ENCODE results near the gene CFAP97. TPM values are rescaled to one million over a fixed set of nuclear protein-coding genes. Genes with fewer than 3 reads are reported as not detected.
A peak's percentile ranks its signal among the peaks of the same experiment; 100 is the strongest.

CFAP97 gene
- total and polyA plus RNA-seq, 9 of the 15 experiments (the other 6 are each of a cell fraction or from before 2014, with no cell fraction given), result 17.3 to 57.8 (median 44.4) TPM

- Histone ChIP-seq H2AFZ (ENCODE audit: low read depth, low read length) (no peak overlapping the region), H3K27ac (ENCODE audit: extremely low read depth, low read depth, low read length) (no peak overlapping the region), H3K9ac (ENCODE audit: insufficient read depth in 1 of 2, low read depth in 2 of 2, low read length in 2 of 2) (no peak overlapping the region), H4K20me1 (replicated peaks; ENCODE audit: control insufficient read depth, insufficient read depth, low read length) (peaks cover 13% of the 10 kb centered on the region), H3K4me2 (ENCODE audit: insufficient read depth, low read length) (peak overlapping the region; percentile 83; the same call in 1 of the 2 replicates), H3K27me3 (ENCODE audit: control insufficient read depth in 2 of 2, insufficient read depth in 2 of 2, low read length in 2 of 2) (no peaks in the 10 kb centered on the region), H3K79me2 (ENCODE audit: control insufficient read depth, insufficient read depth, low read length) (peaks cover 42% of the 10 kb centered on the region), H3K9me3 (replicated peaks; ENCODE audit: control insufficient read depth, insufficient read depth, low read depth, low read length) (no peaks in the 10 kb centered on the region), H3K4me3 (peak overlapping the region; percentile 68; the same call in 1 of the 2 replicates), H3K36me3 (ENCODE audit: control insufficient read depth, insufficient read depth, low read length) (no peaks in the 10 kb centered on the region; the same call in 2 of the 3 replicates), H3K9me1 (ENCODE audit: control insufficient read depth, insufficient read depth, low read length) (no peaks in the 10 kb centered on the region), H3K4me1 (replicated peaks in 1 of 2; ENCODE audit: control insufficient read depth in 2 of 2, insufficient read depth in 2 of 2, low read length in 2 of 2) (peaks cover 28 to 36% of the 10 kb centered on the region in 2 experiments; a peak in 4 of 5 replicates)
- intact Hi-C loops (cut with micrococcal nuclease), result loop anchor here (5.0 kb wide), 1 partner anchor 36 kb away; no protein-coding TSS in a partner anchor
- CTCF ChIA-PET (ENCODE audit: low intra/inter-chr PET ratio), result no interaction called here
- 24% methylated on average over 2 of the region's 2 CpGs for WGBS (ENCODE audit: insufficient coverage, low coverage, missing lambda C conversion rate)
- no peak for FAIRE-seq
- POLR2A ChIA-PET, result no interaction called here
- in situ Hi-C loops (cut with MboI), result no loop called here
- no peak for ATAC-seq
- DNase-seq (ENCODE audit: extremely low read depth in 1 of 4, low spot score in 3 of 4), result no peak
- no TSS peak for BruUV-seq (replicated peaks)
- TF ChIP-seq RBM22 (IDR thresholded peaks at IDR 0.05; ENCODE audit: low read depth, low read length, poor library complexity, severe bottlenecking), result no peak
- no peak for TF ChIP-seq ZNF133 (CRISPR knock-in tag; IDR thresholded peaks at IDR 0.05)
- TF ChIP-seq, protein P1, sequence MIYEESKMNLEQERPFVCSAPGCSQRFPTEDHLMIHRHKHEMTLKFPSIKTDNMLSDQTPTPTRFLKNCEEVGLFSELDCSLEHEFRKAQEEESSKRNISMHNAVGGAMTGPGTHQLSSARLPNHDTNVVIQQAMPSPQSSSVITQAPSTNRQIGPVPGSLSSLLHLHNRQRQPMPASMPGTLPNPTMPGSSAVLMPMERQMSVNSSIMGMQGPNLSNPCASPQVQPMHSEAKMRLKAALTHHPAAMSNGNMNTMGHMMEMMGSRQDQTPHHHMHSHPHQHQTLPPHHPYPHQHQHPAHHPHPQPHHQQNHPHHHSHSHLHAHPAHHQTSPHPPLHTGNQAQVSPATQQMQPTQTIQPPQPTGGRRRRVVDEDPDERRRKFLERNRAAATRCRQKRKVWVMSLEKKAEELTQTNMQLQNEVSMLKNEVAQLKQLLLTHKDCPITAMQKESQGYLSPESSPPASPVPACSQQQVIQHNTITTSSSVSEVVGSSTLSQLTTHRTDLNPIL (CRISPR knock-in tag; IDR thresholded peaks at IDR 0.05), result no peak
- no peak for TF ChIP-seq BRD9 (IDR thresholded peaks at IDR 0.05; ENCODE audit: low read depth, partially characterized antibody)
- no peak for TF ChIP-seq BCOR (IDR thresholded peaks at IDR 0.05)
- TF ChIP-seq GATAD2A (IDR thresholded peaks at IDR 0.05), result no peak
- no peak for TF ChIP-seq MTA1 (IDR thresholded peaks at IDR 0.05; ENCODE audit: borderline replicate concordance)
- TF ChIP-seq PRMT5 (CRISPR knock-in tag; IDR thresholded peaks at IDR 0.05), result no peak
- TF ChIP-seq ZEB2 (IDR thresholded peaks at IDR 0.05), result no peak
- no peak for TF ChIP-seq ZC3H8 (IDR thresholded peaks at IDR 0.05)
- no peak for TF ChIP-seq ERF (CRISPR knock-in tag; IDR thresholded peaks at IDR 0.05)
- TF ChIP-seq PHB (CRISPR knock-in tag; IDR thresholded peaks at IDR 0.05), result no peak
- no peak for TF ChIP-seq FIP1L1 (IDR thresholded peaks at IDR 0.05; ENCODE audit: low read depth, low read length, poor library complexity, severe bottlenecking)
- TF ChIP-seq, protein P2, sequence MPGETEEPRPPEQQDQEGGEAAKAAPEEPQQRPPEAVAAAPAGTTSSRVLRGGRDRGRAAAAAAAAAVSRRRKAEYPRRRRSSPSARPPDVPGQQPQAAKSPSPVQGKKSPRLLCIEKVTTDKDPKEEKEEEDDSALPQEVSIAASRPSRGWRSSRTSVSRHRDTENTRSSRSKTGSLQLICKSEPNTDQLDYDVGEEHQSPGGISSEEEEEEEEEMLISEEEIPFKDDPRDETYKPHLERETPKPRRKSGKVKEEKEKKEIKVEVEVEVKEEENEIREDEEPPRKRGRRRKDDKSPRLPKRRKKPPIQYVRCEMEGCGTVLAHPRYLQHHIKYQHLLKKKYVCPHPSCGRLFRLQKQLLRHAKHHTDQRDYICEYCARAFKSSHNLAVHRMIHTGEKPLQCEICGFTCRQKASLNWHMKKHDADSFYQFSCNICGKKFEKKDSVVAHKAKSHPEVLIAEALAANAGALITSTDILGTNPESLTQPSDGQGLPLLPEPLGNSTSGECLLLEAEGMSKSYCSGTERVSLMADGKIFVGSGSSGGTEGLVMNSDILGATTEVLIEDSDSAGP (CRISPR knock-in tag; IDR thresholded peaks at IDR 0.05), result no peak
- TF ChIP-seq MAFG (tag; conservative IDR thresholded peaks at IDR 0.05), result no peak
- TF ChIP-seq SAP30 (IDR thresholded peaks at IDR 0.05; ENCODE audit: borderline replicate concordance, insufficient read depth, low read depth, low read length, poor library complexity, severe bottlenecking), result no peak
- TF ChIP-seq, protein P3, sequence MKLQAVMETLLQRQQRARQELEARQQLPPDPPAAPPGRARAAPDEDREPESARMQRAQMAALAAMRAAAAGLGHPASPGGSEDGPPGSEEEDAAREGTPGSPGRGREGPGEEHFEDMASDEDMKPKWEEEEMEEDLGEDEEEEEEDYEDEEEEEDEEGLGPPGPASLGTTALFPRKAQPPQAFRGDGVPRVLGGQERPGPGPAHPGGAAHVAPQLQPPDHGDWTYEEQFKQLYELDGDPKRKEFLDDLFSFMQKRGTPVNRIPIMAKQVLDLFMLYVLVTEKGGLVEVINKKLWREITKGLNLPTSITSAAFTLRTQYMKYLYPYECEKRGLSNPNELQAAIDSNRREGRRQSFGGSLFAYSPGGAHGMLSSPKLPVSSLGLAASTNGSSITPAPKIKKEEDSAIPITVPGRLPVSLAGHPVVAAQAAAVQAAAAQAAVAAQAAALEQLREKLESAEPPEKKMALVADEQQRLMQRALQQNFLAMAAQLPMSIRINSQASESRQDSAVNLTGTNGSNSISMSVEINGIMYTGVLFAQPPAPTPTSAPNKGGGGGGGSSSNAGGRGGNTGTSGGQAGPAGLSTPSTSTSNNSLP (IDR thresholded peaks at IDR 0.05; ENCODE audit: borderline replicate concordance, low read depth, low read length), result no peak
- TF ChIP-seq MAZ (CRISPR knock-in tag; conservative IDR thresholded peaks at IDR 0.05 in 1 of 2, IDR thresholded peaks at IDR 0.05 in 1 of 2), result no peak
- TF ChIP-seq CHD1 (IDR thresholded peaks at IDR 0.05; ENCODE audit: low read length), result no peak
Measured at GRCh38 chr4:185211641-185212040, 7.8 kb upstream of the CFAP97 start.
